Gastroesophageal sphincter (tissue), 4 donors: Measurements from ENCODE around the gene CLIP1. TPM values are rescaled to one million over a fixed set of nuclear protein-coding genes. Genes with fewer than 3 reads are reported as not detected.
A peak's percentile ranks its signal among the peaks of the same experiment; 100 is the strongest.
"Not testable (repeated sequence)": the region's sequence is repeated elsewhere in the genome, so short reads cannot be mapped to it uniquely, and the experiment has no call there.

Experiments used
- ATAC-seq: fragments of 150-250 bp; one replicate; pipeline ENCODE4 v1.9.1; 2016; ENCODE audit warnings: mild to moderate bottlenecking, moderate library complexity
- H3K27ac ChIP-seq, 4 donors: fragments of 200-600 bp; sonication (generic) in 3 of 4; 1 replicate in 3 of 4; 2 replicates in 1 of 4; pipeline ENCODE4 v1.5.1; 2016 to 2019
- H3K27me3 ChIP-seq: fragments of 200-600 bp; sonication (generic); one replicate; pipeline ENCODE4 v1.5.1; 2019
- H3K36me3 ChIP-seq, 2 donors: fragments of 200-600 bp; sonication (generic); one replicate each; pipeline ENCODE4 v1.5.1; 2019; ENCODE audit warnings: control low read depth in 1 of 2
- H3K4me1 ChIP-seq, 3 donors: fragments of 200-600 bp; sonication (generic); 1 replicate in 2 of 3; 2 replicates in 1 of 3; pipeline ENCODE4 v1.5.1; 2016 to 2019; ENCODE audit warnings: control low read depth in 2 of 3
- H3K4me3 ChIP-seq, 2 donors: fragments of 200-600 bp; sonication (generic); one replicate each; pipeline ENCODE4 v1.5.1; 2019; ENCODE audit warnings: mild to moderate bottlenecking in 1 of 2, moderate library complexity in 1 of 2
- H3K9me3 ChIP-seq, 3 donors: fragments of 200-600 bp; sonication (generic); one replicate each; pipeline ENCODE4 v1.5.1; 2017 to 2019; ENCODE audit warnings: control low read depth in 2 of 3
- EP300 ChIP-seq: sonication (generic); formaldehyde crosslinking; IDR thresholded peaks from one replicate; pipeline ENCODE4 v1.6.1; 2017; ENCODE audit warnings: antibody characterized with exemption, mild to moderate bottlenecking
- POLR2A ChIP-seq, 2 donors: fragments of 450-650 bp; IDR thresholded peaks; one replicate each; pipeline ENCODE4 v1.6.1; 2017; ENCODE audit warnings: antibody characterized with exemption in 2 of 2, mild to moderate bottlenecking in 2 of 2, moderate library complexity in 1 of 2
- POLR2AphosphoS5 ChIP-seq: sonication (generic); formaldehyde crosslinking; IDR thresholded peaks from one replicate; pipeline ENCODE4 v1.6.1; 2017; ENCODE audit warnings: antibody characterized with exemption
- WGBS, 2 donors: methylation state at CpG; one replicate each; pipeline ENCODE4 v1.1.5; 2018; ENCODE audit warnings: low coverage in 1 of 2; 5-methylcytosine and 5-hydroxymethylcytosine counted together
- total RNA-seq, 4 donors: library from RNA; depleted of rRNA; stranded (reverse); fragments of >200 nt; gene quantifications; one replicate each; pipeline ENCODE4 v1.1.0, GENCODE V29; 2016
- TF ChIP-seq, protein P1 (sequence below), 4 experiments: fragments of 200-600 bp in 2 of 4; fragments of 450-650 bp in 2 of 4; sonication (generic) in 1 of 4; IDR thresholded peaks; one replicate each; pipeline ENCODE4 v1.5.1; 2017 to 2019; ENCODE audit warnings: antibody characterized with exemption in 4 of 4, mild to moderate bottlenecking in 2 of 4, moderate library complexity in 2 of 4

CLIP1 gene
- total RNA-seq, 4 donors from 2014 or later = 186 to 272 (median 208) TPM

DNA sequence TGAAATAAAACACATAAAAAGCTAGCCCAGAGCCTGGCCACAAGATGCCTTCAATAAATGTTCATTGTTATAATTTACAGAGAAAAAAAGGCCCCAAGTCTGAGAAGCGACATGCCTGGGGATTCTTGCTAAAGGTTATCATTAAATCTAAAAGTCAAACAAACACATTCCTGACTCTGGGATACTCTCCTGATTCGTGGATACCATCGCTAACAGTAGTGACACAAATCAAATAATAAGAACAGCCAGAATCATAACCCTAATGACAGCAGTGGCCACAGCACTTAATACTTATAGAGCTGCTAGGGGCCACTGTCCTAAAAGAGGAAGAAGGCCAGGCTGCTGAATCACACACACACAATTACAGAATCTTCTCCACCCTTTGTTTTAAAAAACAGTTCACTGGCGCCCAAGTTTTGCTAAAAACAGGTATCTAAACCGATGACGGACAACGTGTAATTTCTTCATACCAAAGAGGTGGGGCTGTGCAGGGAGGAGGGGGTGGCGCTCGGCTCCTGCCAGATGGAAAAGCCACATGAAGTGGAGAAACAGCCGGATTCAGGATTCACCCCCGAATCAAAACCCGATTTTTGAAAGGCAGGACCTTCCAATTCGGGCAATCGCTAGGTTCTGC lies 1.2 kb downstream of the CLIP1 start:
- 1% methylated on average over 8 to 12 of the region's 14 CpGs for WGBS, 2 donors
- peak; percentile 37 for ATAC-seq
- peak overlapping the region; percentile 96 to 100 (median 98) for H3K27ac ChIP-seq
- peak overlapping the region; percentile 86 to 88 for H3K4me3 ChIP-seq
- TF ChIP-seq POLR2A (IDR thresholded peaks at IDR 0.05) (peak in 1 of 2 donors; percentile 7), EP300 (no peak), POLR2AphosphoS5 (peak; percentile 22)
- TF ChIP-seq, protein P1, sequence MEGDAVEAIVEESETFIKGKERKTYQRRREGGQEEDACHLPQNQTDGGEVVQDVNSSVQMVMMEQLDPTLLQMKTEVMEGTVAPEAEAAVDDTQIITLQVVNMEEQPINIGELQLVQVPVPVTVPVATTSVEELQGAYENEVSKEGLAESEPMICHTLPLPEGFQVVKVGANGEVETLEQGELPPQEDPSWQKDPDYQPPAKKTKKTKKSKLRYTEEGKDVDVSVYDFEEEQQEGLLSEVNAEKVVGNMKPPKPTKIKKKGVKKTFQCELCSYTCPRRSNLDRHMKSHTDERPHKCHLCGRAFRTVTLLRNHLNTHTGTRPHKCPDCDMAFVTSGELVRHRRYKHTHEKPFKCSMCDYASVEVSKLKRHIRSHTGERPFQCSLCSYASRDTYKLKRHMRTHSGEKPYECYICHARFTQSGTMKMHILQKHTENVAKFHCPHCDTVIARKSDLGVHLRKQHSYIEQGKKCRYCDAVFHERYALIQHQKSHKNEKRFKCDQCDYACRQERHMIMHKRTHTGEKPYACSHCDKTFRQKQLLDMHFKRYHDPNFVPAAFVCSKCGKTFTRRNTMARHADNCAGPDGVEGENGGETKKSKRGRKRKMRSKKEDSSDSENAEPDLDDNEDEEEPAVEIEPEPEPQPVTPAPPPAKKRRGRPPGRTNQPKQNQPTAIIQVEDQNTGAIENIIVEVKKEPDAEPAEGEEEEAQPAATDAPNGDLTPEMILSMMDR (IDR thresholded peaks at IDR 0.05) = no peak
- no peaks in the 10 kb centered on the region for H3K9me3 ChIP-seq
- peaks cover 4 to 66% (median 23%) of the 10 kb centered on the region in 3 donors for H3K4me1 ChIP-seq
- peaks cover 0 to 5% of the 10 kb centered on the region in 2 donors for H3K36me3 ChIP-seq
- no peaks in the 10 kb centered on the region for H3K27me3 ChIP-seq

DNA sequence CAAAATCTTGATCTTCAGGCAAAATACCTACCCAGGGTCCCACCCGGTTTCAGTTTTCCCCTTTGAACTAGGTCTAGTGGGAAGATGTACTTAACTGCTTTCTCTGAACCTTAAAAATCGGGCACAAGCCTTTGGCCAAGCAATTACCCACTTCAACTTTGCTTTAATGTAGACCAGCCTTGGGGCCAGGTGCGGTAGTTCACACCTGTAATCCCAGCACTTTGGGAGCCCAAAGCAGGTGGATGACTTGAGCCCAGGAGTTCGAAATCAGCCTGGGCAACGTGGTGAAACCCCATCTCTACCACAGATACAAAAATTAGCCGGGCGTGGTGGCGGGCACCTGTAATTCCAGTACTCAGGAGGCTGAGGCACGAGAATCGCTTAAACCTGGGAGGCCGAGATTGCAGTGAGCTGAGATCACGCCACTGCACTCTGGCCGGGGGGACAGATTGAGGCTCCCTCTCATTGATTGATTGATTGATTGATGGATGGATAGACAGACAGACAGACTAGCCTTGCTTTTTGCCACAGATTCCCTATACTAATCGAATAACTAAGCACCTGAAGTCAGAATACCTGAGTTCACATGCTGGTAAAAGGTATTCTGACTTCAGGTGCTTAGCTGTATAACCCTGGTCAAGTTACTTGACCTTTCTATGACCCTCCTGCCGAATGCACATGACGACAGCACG lies 1.9 kb downstream of the CLIP1 start:
- no peaks in the 10 kb centered on the region for H3K27me3 ChIP-seq
- 30 to 50% methylated on average over 6 to 10 of the region's 17 CpGs for WGBS, 2 donors
- TF ChIP-seq, protein P1 (IDR thresholded peaks at IDR 0.05) = no peak
- H3K27ac ChIP-seq = peak overlapping the region; percentile 96 to 100 (median 98)
- H3K4me1 ChIP-seq = peaks cover 4 to 73% (median 23%) of the 10 kb centered on the region in 3 donors
- ATAC-seq = no peak
- peak overlapping the region; percentile 86 to 88 for H3K4me3 ChIP-seq
- H3K9me3 ChIP-seq = no peaks in the 10 kb centered on the region
- H3K36me3 ChIP-seq = peaks cover 0 to 5% of the 10 kb centered on the region in 2 donors

DNA sequence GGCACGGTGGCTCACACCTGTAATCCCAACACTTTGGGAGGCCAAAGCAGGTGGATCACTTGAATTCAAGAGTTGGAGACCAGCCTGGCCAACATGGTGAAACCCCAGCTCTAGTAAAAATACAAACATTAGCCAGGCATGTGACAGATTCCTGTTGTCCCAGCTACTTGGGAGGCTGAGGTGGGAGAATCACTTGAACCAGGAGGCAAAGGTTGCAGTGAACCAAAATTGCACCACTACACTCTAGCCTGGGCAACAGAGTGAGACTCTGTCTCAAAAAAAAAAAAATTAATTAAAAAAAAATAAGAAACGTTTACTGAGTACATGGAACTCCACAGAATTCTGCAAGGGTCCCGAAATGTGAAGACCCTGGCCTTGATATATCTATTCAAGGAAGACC lies 3.4 kb downstream of the CLIP1 start:
- 89 to 100% methylated on average over 2 to 3 of the region's 3 CpGs for WGBS, 2 donors
- peak overlapping the region in 3 of 4 donors; percentile 44 to 100 (median 96) for H3K27ac ChIP-seq
- H3K9me3 ChIP-seq, H3K4me3 ChIP-seq, H3K36me3 ChIP-seq, H3K27me3 ChIP-seq, ATAC-seq: not testable (repeated sequence)
- peaks cover 4 to 79% (median 23%) of the 10 kb centered on the region in 3 donors for H3K4me1 ChIP-seq

DNA sequence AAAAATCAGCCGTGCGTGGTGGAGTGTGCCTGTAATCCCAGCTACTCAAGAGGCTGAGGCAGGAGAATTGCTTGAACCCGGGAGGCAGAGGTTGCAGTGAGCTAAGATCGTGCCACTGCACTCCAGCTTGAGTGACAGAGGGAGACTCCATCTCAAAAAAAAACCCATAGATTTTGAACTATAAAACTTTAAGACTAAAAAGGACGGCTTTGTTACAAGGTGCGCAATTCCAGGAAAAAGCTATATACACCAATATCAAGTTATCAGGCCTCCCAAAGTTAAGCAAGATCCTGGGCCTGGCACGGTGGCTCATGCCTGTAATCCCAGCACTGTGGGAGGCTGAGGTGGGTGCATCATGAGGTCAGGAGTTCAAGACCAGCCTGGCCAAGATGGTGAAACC lies 6.8 kb downstream of the CLIP1 start:
- H3K4me3 ChIP-seq, ATAC-seq, H3K9me3 ChIP-seq, H3K36me3 ChIP-seq, H3K27me3 ChIP-seq: not testable (repeated sequence)
- peaks cover 9 to 91% (median 27%) of the 10 kb centered on the region in 3 donors for H3K4me1 ChIP-seq
- WGBS, 2 donors = 88 to 89% methylated on average over 2 to 6 of the region's 7 CpGs
- H3K27ac ChIP-seq = peak overlapping the region in 2 of 4 donors; percentile 14 to 47

DNA sequence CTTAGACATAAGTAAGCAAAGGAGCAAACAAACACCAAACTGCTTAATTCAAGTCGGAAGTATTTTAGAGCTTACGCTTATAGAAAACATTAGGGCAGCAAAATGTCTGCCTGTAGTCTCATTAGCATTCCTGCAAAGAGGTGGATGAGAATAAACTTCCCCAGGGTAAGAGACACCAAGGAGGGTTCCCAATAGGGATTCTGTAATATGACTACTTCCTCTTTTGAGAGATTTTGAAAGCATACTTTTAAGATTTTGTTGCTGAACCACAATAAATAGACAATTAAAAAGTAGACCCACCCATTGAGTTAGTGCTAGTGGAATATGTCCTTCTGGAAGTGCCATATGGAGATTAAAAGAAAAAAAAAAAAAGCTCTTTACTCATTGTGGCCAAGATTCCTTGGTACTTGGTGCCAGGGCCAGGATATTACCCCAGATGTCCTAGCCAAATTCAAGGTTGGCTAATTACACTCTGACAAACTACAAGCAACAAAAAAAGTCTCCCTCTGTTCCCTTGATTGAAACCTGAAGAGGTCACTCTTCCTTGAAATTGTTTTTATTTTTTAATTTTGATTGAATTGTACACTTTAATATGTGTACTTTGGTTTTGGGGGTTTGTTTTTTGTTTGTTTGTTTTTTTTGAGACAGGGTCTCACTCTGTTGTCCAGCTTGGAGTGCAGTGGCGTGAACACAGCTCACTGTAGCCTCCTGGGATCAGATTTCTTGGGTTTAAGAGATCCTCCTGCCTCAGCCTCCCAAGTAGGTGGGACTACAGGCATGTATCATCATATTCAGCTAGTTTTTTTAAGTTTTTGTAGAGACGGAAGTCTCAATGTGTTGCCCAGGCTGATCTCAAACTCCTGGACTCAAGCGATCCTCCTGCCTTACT lies 8.7 kb downstream of the CLIP1 start:
- H3K9me3 ChIP-seq = no peaks in the 10 kb centered on the region
- no peaks in the 10 kb centered on the region for H3K27me3 ChIP-seq
- peak overlapping the region; percentile 27 to 67 (median 63) for H3K27ac ChIP-seq
- peak; percentile 21 for TF ChIP-seq POLR2AphosphoS5
- TF ChIP-seq, protein P1 (IDR thresholded peaks at IDR 0.05) = no peak
- no peak for ATAC-seq
- WGBS, 2 donors = 82 to 87% methylated on average over 5 of the region's 5 CpGs
- peaks cover 6 to 87% (median 19%) of the 10 kb centered on the region in 3 donors for H3K4me1 ChIP-seq
- H3K36me3 ChIP-seq = peaks cover 0 to 5% of the 10 kb centered on the region in 2 donors
- H3K4me3 ChIP-seq = no peak overlapping the region
